ENCODE results near the gene TC2N. TPM values are rescaled to one million over a fixed set of nuclear protein-coding genes. Genes with fewer than 3 reads are reported as not detected.

Gene TC2N
- polyA plus RNA-seq, 1 donor from 2014 or later, result 2.1 TPM

- Histone ChIP-seq H3K4me3 (ENCODE audit: low read length) (no peak overlapping the region), H3K27ac (ENCODE audit: low read length) (no peak overlapping the region), H4K20me1 (ENCODE audit: insufficient read depth) (no peaks in the 10 kb centered on the region), H3K4me2 (ENCODE audit: low read length) (no peak overlapping the region), H2AFZ (ENCODE audit: low read depth, low read length) (no peak overlapping the region), H3K9ac (ENCODE audit: low read length) (no peak overlapping the region), H3F3A (ENCODE audit: insufficient read depth, low read length, poor library complexity, severe bottlenecking) (no peaks in the 10 kb centered on the region), H3K9me3 (ENCODE audit: low read length) (no peaks in the 10 kb centered on the region), H3K79me2 (replicated peaks; ENCODE audit: insufficient read depth, low read length) (no peaks in the 10 kb centered on the region), H3K36me3 (ENCODE audit: insufficient read depth, low read length) (no peaks in the 10 kb centered on the region), H3K27me3 (ENCODE audit: insufficient read depth, low read depth, low read length) (no peaks in the 10 kb centered on the region), H3K9me2 (ENCODE audit: insufficient read depth, low read length) (no peaks in the 10 kb centered on the region)
- TF ChIP-seq TAF1 (IDR thresholded peaks at IDR 0.05; ENCODE audit: low read depth), result no peak
- no peak for TF ChIP-seq RAD21 (conservative IDR thresholded peaks at IDR 0.05)
- no peak for TF ChIP-seq CTCF (IDR thresholded peaks at IDR 0.05; ENCODE audit: poor library complexity, severe bottlenecking)
- TF ChIP-seq POLR2AphosphoS5 (IDR thresholded peaks at IDR 0.05), result no peak
- no peak for TF ChIP-seq REST (IDR thresholded peaks at IDR 0.05; ENCODE audit: borderline replicate concordance)
- TF ChIP-seq EZH2 (IDR thresholded peaks at IDR 0.05; ENCODE audit: borderline replicate concordance, insufficient read depth, low read length, poor library complexity, severe bottlenecking), result no peak
Observed at GRCh38 chr14:91870001-91870400, 2.7 kb upstream of the TC2N start.

GRCh38 chr14:91869556-91869955 lies 2.2 kb upstream of the TC2N start:
- H2AFZ ChIP-seq (ENCODE audit: low read depth, low read length), result no peak overlapping the region
- no peaks in the 10 kb centered on the region for H3K27me3 ChIP-seq (ENCODE audit: insufficient read depth, low read depth, low read length)
- H3K9me2 ChIP-seq (ENCODE audit: insufficient read depth, low read length), result no peaks in the 10 kb centered on the region
- no peak overlapping the region for H3K27ac ChIP-seq (ENCODE audit: low read length)
- H3K9ac ChIP-seq (ENCODE audit: low read length), result no peak overlapping the region
- no peaks in the 10 kb centered on the region for H3K9me3 ChIP-seq (ENCODE audit: low read length)
- no peaks in the 10 kb centered on the region for H3F3A ChIP-seq (ENCODE audit: insufficient read depth, low read length, poor library complexity, severe bottlenecking)
- TF ChIP-seq EZH2 (IDR thresholded peaks at IDR 0.05; ENCODE audit: borderline replicate concordance, insufficient read depth, low read length, poor library complexity, severe bottlenecking) (no peak), SMC3 (conservative IDR thresholded peaks at IDR 0.05; ENCODE audit: poor library complexity) (no peak), REST (IDR thresholded peaks at IDR 0.05; ENCODE audit: borderline replicate concordance) (no peak), EP300 (conservative IDR thresholded peaks at IDR 0.05; ENCODE audit: poor library complexity, severe bottlenecking) (no peak), TAF1 (IDR thresholded peaks at IDR 0.05; ENCODE audit: low read depth) (no peak), RAD21 (conservative IDR thresholded peaks at IDR 0.05) (no peak), CTCF (IDR thresholded peaks at IDR 0.05; ENCODE audit: poor library complexity, severe bottlenecking) (no peak), MXI1 (conservative IDR thresholded peaks at IDR 0.05; ENCODE audit: poor library complexity, severe bottlenecking) (no peak), POLR2AphosphoS5 (IDR thresholded peaks at IDR 0.05) (no peak)
- no peaks in the 10 kb centered on the region for H3K79me2 ChIP-seq (replicated peaks; ENCODE audit: insufficient read depth, low read length)
- H3K4me2 ChIP-seq (ENCODE audit: low read length), result no peak overlapping the region
- H3K4me3 ChIP-seq (ENCODE audit: low read length), result no peak overlapping the region
- no peaks in the 10 kb centered on the region for H3K36me3 ChIP-seq (ENCODE audit: insufficient read depth, low read length)
- no peaks in the 10 kb centered on the region for H4K20me1 ChIP-seq (ENCODE audit: insufficient read depth)

Measured in neural cell (in vitro differentiated cells).